ENCODE measurements around the gene GPR153. TPM values are rescaled to one million over a fixed set of nuclear protein-coding genes. Genes with fewer than 3 reads are reported as not detected.

Gene GPR153
- total RNA-seq, 5 donors from 2014 or later (not counting 1 experiment from before 2014, with no cell fraction given): 0.35 to 2.7 (median 0.72) TPM

DNA sequence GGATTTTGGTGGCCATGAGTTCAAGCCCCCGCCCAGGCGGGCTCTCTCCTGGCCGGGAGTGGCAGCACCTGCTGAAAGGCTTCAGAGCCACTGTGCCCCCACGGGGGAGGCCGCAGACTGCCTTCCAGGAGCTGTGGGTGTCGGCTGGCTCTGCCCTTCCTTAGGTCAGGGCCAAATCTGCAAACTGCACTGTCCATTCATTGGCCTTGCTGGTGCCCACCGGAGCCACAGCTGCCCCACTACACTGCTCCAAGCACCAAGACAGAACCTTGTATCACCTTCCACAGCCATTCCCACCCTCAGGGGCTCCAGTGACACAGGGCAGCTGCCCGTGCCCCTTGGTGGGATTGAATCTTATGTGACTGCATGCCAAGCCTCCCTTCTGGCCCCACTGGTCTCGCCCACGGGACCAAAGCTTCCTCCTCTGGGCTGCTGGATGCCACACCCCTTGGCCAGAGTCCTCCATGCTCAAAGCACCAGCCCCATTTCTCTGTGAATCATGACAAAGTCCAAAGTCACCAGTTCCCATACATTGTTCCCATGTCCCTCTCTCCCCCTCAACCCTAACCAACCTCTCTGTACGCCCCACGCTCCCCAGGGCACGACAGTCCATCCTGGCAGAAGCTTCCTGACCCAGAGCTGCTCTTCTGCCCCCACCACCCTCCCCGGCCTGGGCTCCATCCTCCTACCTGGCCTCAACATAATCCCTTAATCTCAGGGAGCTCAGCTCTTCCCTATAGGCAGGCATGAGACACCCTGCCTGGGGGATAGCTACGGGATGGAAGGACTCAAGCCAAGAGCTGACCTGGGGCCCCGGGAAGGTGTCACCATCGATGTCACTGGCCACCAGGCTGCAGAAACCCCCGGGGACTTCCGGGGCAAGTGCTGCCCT, 20.9 kb upstream of the GPR153 start:
- no peak overlapping the region for H3K4me3 Mint-ChIP-seq
- Histone ChIP-seq H3K4me3 (ENCODE audit: control insufficient read depth in 1 of 2, extremely low read depth in 1 of 2, low read length in 1 of 2) (no peak overlapping the region), H3K9me3 (no peaks in the 10 kb centered on the region), H3K4me1 (ENCODE audit: control insufficient read depth in 1 of 2, extremely low read depth in 1 of 2, insufficient read depth in 2 of 2, low read length in 2 of 2) (no peaks in the 10 kb centered on the region), H3K36me3 (ENCODE audit: control insufficient read depth in 2 of 2, extremely low read depth in 1 of 2, insufficient read depth in 1 of 2, low read length in 1 of 2) (peaks cover 0 to 4% of the 10 kb centered on the region in 2 donors), H3K27ac (ENCODE audit: low read length) (no peak overlapping the region), H3K27me3 (replicated peaks in 1 of 2; ENCODE audit: control insufficient read depth in 2 of 2, extremely low read depth in 1 of 2, insufficient read depth in 2 of 2, low read length in 1 of 2) (no peaks in the 10 kb centered on the region)
- CTCF ChIA-PET: no interaction called here
- no peaks in the 10 kb centered on the region for H3K27me3 Mint-ChIP-seq
- POLR2A ChIA-PET: no interaction called here
- WGBS (ENCODE audit: insufficient coverage): 92% methylated on average over 19 of the region's 19 CpGs
- no peaks in the 10 kb centered on the region for H3K36me3 Mint-ChIP-seq
- ATAC-seq (replicated peaks in 1 of 4) (no peak), DNase-seq (no peak)
- no peak overlapping the region for H3K27ac Mint-ChIP-seq
- no peaks in the 10 kb centered on the region for H3K9me3 Mint-ChIP-seq
- no peaks in the 10 kb centered on the region for H3K4me1 Mint-ChIP-seq

DNA sequence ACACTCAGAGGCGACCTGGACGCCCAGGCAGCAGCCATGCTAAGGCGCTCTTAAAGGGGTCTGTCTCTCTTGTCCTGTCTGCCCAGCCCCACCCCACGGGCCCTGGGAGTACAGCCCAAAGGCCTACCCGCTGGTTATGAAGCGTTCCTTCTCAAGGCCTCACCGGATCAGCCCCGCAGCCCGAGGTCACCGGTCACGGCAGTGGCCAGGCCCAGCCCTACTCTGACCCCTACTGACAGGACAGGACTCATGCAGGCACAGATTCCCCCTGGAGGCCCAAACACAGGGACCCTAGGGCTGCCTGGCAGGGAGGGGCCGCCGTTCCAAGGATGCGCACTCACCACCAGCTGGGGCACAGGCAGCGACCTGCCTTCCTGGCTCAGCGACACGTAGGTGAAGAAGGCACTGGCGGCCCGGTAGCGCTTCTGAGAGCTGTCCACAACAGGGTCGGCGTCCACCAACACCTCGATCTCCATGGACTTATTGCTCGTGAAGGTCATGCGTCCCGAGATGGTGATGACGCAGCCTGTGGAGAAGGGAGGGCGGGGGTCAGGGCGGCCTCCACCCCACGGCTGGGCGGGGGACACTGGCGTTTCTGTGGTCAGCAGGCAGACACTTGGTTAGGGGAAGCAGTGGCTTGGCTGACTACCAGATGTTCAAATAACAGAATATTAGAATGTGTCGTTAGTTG, 20.0 kb upstream of the GPR153 start:
- H3K27me3 ChIP-seq (replicated peaks in 1 of 2; ENCODE audit: control insufficient read depth in 2 of 2, extremely low read depth in 1 of 2, insufficient read depth in 2 of 2, low read length in 1 of 2): no peaks in the 10 kb centered on the region
- ATAC-seq (replicated peaks in 1 of 4) (no peak), DNase-seq (no peak)
- CTCF ChIA-PET: no interaction called here
- no peak overlapping the region for H3K27ac ChIP-seq (ENCODE audit: low read length)
- POLR2A ChIA-PET: no interaction called here
- no peaks in the 10 kb centered on the region for H3K4me1 ChIP-seq (ENCODE audit: control insufficient read depth in 1 of 2, extremely low read depth in 1 of 2, insufficient read depth in 2 of 2, low read length in 2 of 2)
- no peak overlapping the region for H3K4me3 Mint-ChIP-seq
- H3K4me1 Mint-ChIP-seq: no peaks in the 10 kb centered on the region
- H3K36me3 Mint-ChIP-seq: no peaks in the 10 kb centered on the region
- no peaks in the 10 kb centered on the region for H3K9me3 ChIP-seq
- H3K27me3 Mint-ChIP-seq: no peaks in the 10 kb centered on the region
- H3K27ac Mint-ChIP-seq: no peak overlapping the region
- no peak overlapping the region for H3K4me3 ChIP-seq (ENCODE audit: control insufficient read depth in 1 of 2, extremely low read depth in 1 of 2, low read length in 1 of 2)
- no peaks in the 10 kb centered on the region for H3K9me3 Mint-ChIP-seq
- WGBS (ENCODE audit: insufficient coverage): 95% methylated on average over 27 of the region's 33 CpGs
- H3K36me3 ChIP-seq (ENCODE audit: control insufficient read depth in 2 of 2, extremely low read depth in 1 of 2, insufficient read depth in 1 of 2, low read length in 1 of 2): peaks cover 0 to 4% of the 10 kb centered on the region in 2 donors

DNA sequence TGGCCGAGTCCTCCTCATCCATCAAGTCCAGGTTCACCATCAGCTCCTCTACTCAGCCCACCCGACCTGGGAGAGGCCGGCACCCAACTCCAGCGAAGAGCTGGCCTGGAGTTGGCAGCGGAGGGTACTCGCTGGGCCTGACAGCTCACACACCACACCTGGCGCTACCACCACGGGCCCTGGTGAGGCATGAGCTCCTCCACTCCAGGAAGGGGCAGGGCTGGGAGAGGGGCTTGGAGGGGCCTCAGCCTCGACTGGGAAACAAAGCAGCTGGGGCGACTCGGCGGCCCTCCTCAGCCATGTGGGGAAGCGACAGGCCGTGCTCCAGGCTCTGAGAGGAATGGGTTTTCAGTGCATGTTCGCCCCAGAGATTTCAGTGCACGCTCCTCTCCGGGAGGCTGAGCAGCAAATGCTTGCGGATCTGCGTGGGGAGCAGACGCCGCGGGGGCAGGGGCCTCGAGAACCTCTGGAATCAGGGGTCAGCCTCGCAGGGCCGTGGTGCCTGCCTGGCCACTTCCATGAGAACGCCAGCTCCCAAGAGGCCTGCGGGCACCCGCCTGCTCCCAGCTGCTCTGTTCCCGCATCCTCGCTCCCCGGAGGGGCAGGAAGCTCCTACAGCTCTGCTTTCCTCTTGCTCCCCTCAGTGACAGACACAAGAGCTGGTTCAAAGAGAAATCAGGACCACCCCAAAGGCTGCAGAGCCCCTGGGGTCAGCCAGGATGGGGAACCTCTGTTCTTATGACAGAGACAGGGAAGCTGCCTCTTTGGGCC, 18.9 kb upstream of the GPR153 start:
- ChIA-PET CTCF (no interaction called here), POLR2A (no interaction called here)
- H3K4me1 ChIP-seq (ENCODE audit: control insufficient read depth in 1 of 2, extremely low read depth in 1 of 2, insufficient read depth in 2 of 2, low read length in 2 of 2): no peaks in the 10 kb centered on the region
- no peaks in the 10 kb centered on the region for H3K9me3 Mint-ChIP-seq
- no peaks in the 10 kb centered on the region for H3K9me3 ChIP-seq
- H3K36me3 Mint-ChIP-seq: no peaks in the 10 kb centered on the region
- no peak overlapping the region for H3K4me3 Mint-ChIP-seq
- DNase-seq (no peak), ATAC-seq (replicated peaks in 1 of 4) (no peak)
- no peak overlapping the region for H3K27ac ChIP-seq (ENCODE audit: low read length)
- H3K27ac Mint-ChIP-seq: no peak overlapping the region
- H3K27me3 Mint-ChIP-seq: no peaks in the 10 kb centered on the region
- H3K36me3 ChIP-seq (ENCODE audit: control insufficient read depth in 2 of 2, extremely low read depth in 1 of 2, insufficient read depth in 1 of 2, low read length in 1 of 2): peaks cover 0 to 2% of the 10 kb centered on the region in 2 donors
- no peak overlapping the region for H3K4me3 ChIP-seq (ENCODE audit: control insufficient read depth in 1 of 2, extremely low read depth in 1 of 2, low read length in 1 of 2)
- no peaks in the 10 kb centered on the region for H3K27me3 ChIP-seq (replicated peaks in 1 of 2; ENCODE audit: control insufficient read depth in 2 of 2, extremely low read depth in 1 of 2, insufficient read depth in 2 of 2, low read length in 1 of 2)
- no peaks in the 10 kb centered on the region for H3K4me1 Mint-ChIP-seq
- WGBS (ENCODE audit: insufficient coverage): 93% methylated on average over 26 of the region's 31 CpGs

DNA sequence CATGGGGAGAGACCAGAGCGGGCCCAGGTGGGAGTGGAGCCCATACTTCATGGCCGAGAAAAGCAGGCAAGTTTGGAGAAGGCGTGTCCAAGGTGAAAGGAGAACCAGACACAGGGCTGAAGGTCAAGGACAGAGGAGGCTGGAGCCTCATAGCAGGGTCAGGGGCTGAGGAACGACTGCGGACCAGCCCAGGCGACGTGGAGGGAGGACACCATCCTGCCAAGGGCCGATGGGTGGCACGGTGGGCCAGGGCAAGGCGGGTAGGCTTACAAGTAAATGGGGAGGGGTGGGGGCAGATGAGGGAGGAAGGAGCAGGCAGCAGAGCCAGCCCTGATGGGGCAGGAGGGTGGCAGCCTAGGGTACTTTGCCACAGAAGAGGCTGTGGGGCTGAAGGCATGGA, 18.2 kb upstream of the GPR153 start:
- Histone ChIP-seq H3K36me3 (ENCODE audit: control insufficient read depth in 2 of 2, extremely low read depth in 1 of 2, insufficient read depth in 1 of 2, low read length in 1 of 2) (peaks cover 0 to 5% of the 10 kb centered on the region in 2 donors), H3K4me3 (ENCODE audit: control insufficient read depth in 1 of 2, extremely low read depth in 1 of 2, low read length in 1 of 2) (no peak overlapping the region), H3K4me1 (ENCODE audit: control insufficient read depth in 1 of 2, extremely low read depth in 1 of 2, insufficient read depth in 2 of 2, low read length in 2 of 2) (no peaks in the 10 kb centered on the region), H3K27me3 (replicated peaks in 1 of 2; ENCODE audit: control insufficient read depth in 2 of 2, extremely low read depth in 1 of 2, insufficient read depth in 2 of 2, low read length in 1 of 2) (no peaks in the 10 kb centered on the region), H3K9me3 (no peaks in the 10 kb centered on the region), H3K27ac (ENCODE audit: low read length) (no peak overlapping the region)
- H3K9me3 Mint-ChIP-seq: no peaks in the 10 kb centered on the region
- DNase-seq (no peak), ATAC-seq (replicated peaks in 1 of 4) (no peak)
- ChIA-PET POLR2A (no interaction called here), CTCF (no interaction called here)
- no peaks in the 10 kb centered on the region for H3K27me3 Mint-ChIP-seq
- H3K27ac Mint-ChIP-seq: no peak overlapping the region
- H3K36me3 Mint-ChIP-seq: no peaks in the 10 kb centered on the region
- H3K4me3 Mint-ChIP-seq: no peak overlapping the region
- no peaks in the 10 kb centered on the region for H3K4me1 Mint-ChIP-seq
- 95% methylated on average over 10 of the region's 10 CpGs for WGBS (ENCODE audit: insufficient coverage)

- POLR2A ChIA-PET: no interaction called here
- no peak for ATAC-seq (replicated peaks in 1 of 4)
Measured at GRCh38 chr1:6278263-6278662, 17.4 kb upstream of the GPR153 start.

GRCh38 chr1:6276811-6277555, 16.1 kb upstream of the GPR153 start:
- no peaks in the 10 kb centered on the region for H3K9me3 Mint-ChIP-seq
- ATAC-seq (replicated peaks in 1 of 4): no peak
- 91% methylated on average over 12 of the region's 20 CpGs for WGBS (ENCODE audit: insufficient coverage)
- CTCF ChIA-PET: no interaction called here
- H3K27me3 Mint-ChIP-seq: no peaks in the 10 kb centered on the region
- Histone ChIP-seq H3K27me3 (replicated peaks in 1 of 2; ENCODE audit: control insufficient read depth in 2 of 2, extremely low read depth in 1 of 2, insufficient read depth in 2 of 2, low read length in 1 of 2) (no peaks in the 10 kb centered on the region), H3K4me3 (ENCODE audit: control insufficient read depth in 1 of 2, extremely low read depth in 1 of 2, low read length in 1 of 2) (no peak overlapping the region), H3K36me3 (ENCODE audit: control insufficient read depth in 2 of 2, extremely low read depth in 1 of 2, insufficient read depth in 1 of 2, low read length in 1 of 2) (peaks cover 0 to 5% of the 10 kb centered on the region in 2 donors), H3K4me1 (ENCODE audit: control insufficient read depth in 1 of 2, extremely low read depth in 1 of 2, insufficient read depth in 2 of 2, low read length in 2 of 2) (no peaks in the 10 kb centered on the region), H3K27ac (ENCODE audit: low read length) (no peak overlapping the region), H3K9me3 (no peaks in the 10 kb centered on the region)
- DNase-seq: no peak
- no peaks in the 10 kb centered on the region for H3K4me1 Mint-ChIP-seq
- POLR2A ChIA-PET: no interaction called here
- no peak overlapping the region for H3K4me3 Mint-ChIP-seq
- H3K36me3 Mint-ChIP-seq: no peaks in the 10 kb centered on the region
- no peak overlapping the region for H3K27ac Mint-ChIP-seq

More at GRCh38 chr1:6278263-6278662, 17.4 kb upstream of the GPR153 start:
- Histone ChIP-seq H3K9me3 (no peaks in the 10 kb centered on the region), H3K36me3 (ENCODE audit: control insufficient read depth in 2 of 2, extremely low read depth in 1 of 2, insufficient read depth in 1 of 2, low read length in 1 of 2) (peaks cover 0 to 5% of the 10 kb centered on the region in 2 donors), H3K4me3 (ENCODE audit: control insufficient read depth in 1 of 2, extremely low read depth in 1 of 2, low read length in 1 of 2) (no peak overlapping the region), H3K4me1 (ENCODE audit: control insufficient read depth in 1 of 2, extremely low read depth in 1 of 2, insufficient read depth in 2 of 2, low read length in 2 of 2) (no peaks in the 10 kb centered on the region), H3K27ac (ENCODE audit: low read length) (no peak overlapping the region), H3K27me3 (replicated peaks in 1 of 2; ENCODE audit: control insufficient read depth in 2 of 2, extremely low read depth in 1 of 2, insufficient read depth in 2 of 2, low read length in 1 of 2) (no peaks in the 10 kb centered on the region)
- CTCF ChIA-PET: no interaction called here
- H3K4me3 Mint-ChIP-seq: no peak overlapping the region
- H3K9me3 Mint-ChIP-seq: no peaks in the 10 kb centered on the region
- no peak overlapping the region for H3K27ac Mint-ChIP-seq
- no peaks in the 10 kb centered on the region for H3K27me3 Mint-ChIP-seq
- DNase-seq: no peak
- no peaks in the 10 kb centered on the region for H3K4me1 Mint-ChIP-seq
- H3K36me3 Mint-ChIP-seq: no peaks in the 10 kb centered on the region
- 89% methylated on average over 9 of the region's 9 CpGs for WGBS (ENCODE audit: insufficient coverage)

All from T-cell (primary cell).